Right lobe of liver (tissue), 4 donors: Measurements from ENCODE around the gene ALG12.

Source experiments
- CTCF ChIP-seq, 4 donors: fragments of 200-600 bp in 3 of 4; fragments of 450-650 bp in 1 of 4; IDR thresholded peaks; one replicate each; pipeline versions ENCODE4 v1.5.1 to v1.8.0; 2016 to 2022; ENCODE audit warnings: antibody characterized with exemption in 4 of 4, mild to moderate bottlenecking in 2 of 4
- POLR2A ChIP-seq: fragments of 450-650 bp; IDR thresholded peaks from one replicate; pipeline ENCODE4 v1.6.1; 2017; ENCODE audit warnings: antibody characterized with exemption, mild to moderate bottlenecking
- donor health status: DM: no; HTN: no; CAD: no.
- donor health status: DM: no; HTN: no; CAD: no.
- donor health status: DM: no; HTN: yes; CAD: no.

GRCh38 chr22:49855251-49855911 is 62.9 kb downstream of the ALG12 start:
- no peak for TF ChIP-seq CTCF (IDR thresholded peaks at IDR 0.05)
- no peak for TF ChIP-seq POLR2A
